HEK293T (cell line): ENCODE data around the gene FUNDC2.

Experiments used
- CTCF ChIA-PET: fragments of 350-600 bp; formaldehyde crosslinking; extraction: SDS; loops from one replicate; lab custom pipeline; 2021; ENCODE audit warnings: antibody characterized with exemption, inconsistent platforms; lab: Yijun Ruan, JAX
- POLR2A ChIA-PET: fragments of 350-600 bp; formaldehyde crosslinking; extraction: SDS; loops from one replicate; lab custom pipeline; 2020; ENCODE audit warnings: antibody characterized with exemption, inconsistent platforms; lab: Yijun Ruan, JAX
- DNase-seq: peaks from one replicate; pipeline ENCODE4 v3.0.0; 2012; ENCODE audit warnings: mixed read lengths; ENCODE audit errors: extremely low spot score
- ARNT ChIP-seq: fragments of 450-650 bp; IDR thresholded peaks from 2 replicates; pipeline ENCODE4 v1.6.1; 2017; ENCODE audit warnings: mild to moderate bottlenecking
- BHLHE40 ChIP-seq: fragments of 450-650 bp; IDR thresholded peaks from 2 replicates; pipeline ENCODE4 v1.6.1; 2016; ENCODE audit warnings: mild to moderate bottlenecking, moderate library complexity, borderline replicate concordance
- CTBP1 ChIP-seq: fragments of 450-650 bp; IDR thresholded peaks from 2 replicates; pipeline ENCODE4 v1.6.1; 2016; ENCODE audit warnings: borderline replicate concordance
- ELF4 ChIP-seq: fragments of 450-650 bp; IDR thresholded peaks from 2 replicates; pipeline ENCODE4 v1.6.1; 2017; ENCODE audit warnings: antibody characterized with exemption
- FOXA1 ChIP-seq: fragments of 450-650 bp; IDR thresholded peaks from 2 replicates; pipeline ENCODE4 v1.6.1; 2016; ENCODE audit warnings: mild to moderate bottlenecking
- FOXK2 ChIP-seq: fragments of 450-650 bp; IDR thresholded peaks from 2 replicates; pipeline ENCODE4 v1.6.1; 2016; ENCODE audit warnings: mild to moderate bottlenecking
- FOXM1 ChIP-seq: fragments of 450-650 bp; IDR thresholded peaks from 2 replicates; pipeline ENCODE4 v1.6.1; 2017; ENCODE audit warnings: mild to moderate bottlenecking, borderline replicate concordance
- HDGF ChIP-seq: fragments of 450-650 bp; IDR thresholded peaks from 2 replicates; pipeline ENCODE4 v1.6.1; 2017; ENCODE audit warnings: antibody characterized with exemption, borderline replicate concordance
- L3MBTL2 ChIP-seq: fragments of 450-650 bp; conservative IDR thresholded peaks from 2 replicates; pipeline ENCODE4 v1.6.1; 2016; ENCODE audit warnings: mild to moderate bottlenecking
- LEF1 ChIP-seq: fragments of 450-650 bp; IDR thresholded peaks from 2 replicates; pipeline ENCODE4 v1.6.1; 2017; ENCODE audit warnings: mild to moderate bottlenecking, borderline replicate concordance
- NFRKB ChIP-seq: fragments of 450-650 bp; IDR thresholded peaks from 2 replicates; pipeline ENCODE4 v1.6.1; 2016; ENCODE audit warnings: mild to moderate bottlenecking, moderate library complexity
- PKNOX1 ChIP-seq: fragments of 450-650 bp; IDR thresholded peaks from 2 replicates; pipeline ENCODE4 v1.6.1; 2016
- SP1 ChIP-seq: fragments of 450-650 bp; IDR thresholded peaks from 2 replicates; pipeline ENCODE4 v1.6.1; 2017
- SUZ12 ChIP-seq: fragments of 450-650 bp; IDR thresholded peaks from 2 replicates; pipeline ENCODE4 v1.6.1; 2016; ENCODE audit warnings: mild to moderate bottlenecking
- TARDBP ChIP-seq: fragments of 450-650 bp; IDR thresholded peaks from 2 replicates; pipeline ENCODE4 v1.6.1; 2016
- ZNF384 ChIP-seq: fragments of 450-650 bp; IDR thresholded peaks from 2 replicates; pipeline ENCODE4 v1.6.1; 2016

The FUNDC2 gene

GRCh38 chrX:155026727-155027508, at the start of gene FUNDC2:
Gene FUNDC2, plus strand, starts transcription at chrX:155026844. Its CDS starts 95 bp downstream, at chrX:155026939.
- ChIA-PET CTCF (interaction anchor here (0.6 to 1.3 kb wide), 2 partner anchors 22 to 653 kb away, joined by 3 read pairs; no protein-coding TSS in a partner anchor), POLR2A (interaction anchor here (0.5 to 1.3 kb wide), 8 partner anchors 9 to 968 kb away, joined by 3 to 10 read pairs (median 3); partner anchors contain the start of genes CMC4 and MTCP1)
- TF ChIP-seq SP1 (no peak), PKNOX1 (no peak), FOXK2 (no peak), BHLHE40 (no peak), SUZ12 (no peak), L3MBTL2 (peak; percentile 95), ZNF384 (no peak), ARNT (no peak), FOXA1 (no peak), FOXM1 (no peak), TARDBP (no peak), HDGF (no peak), ELF4 (peak; percentile 45; the same call in 1 of the 2 replicates), LEF1 (no peak), NFRKB (no peak), CTBP1 (0 out of 2 replicates have a peak, but pooled peaks have one; percentile 41)
- peak; percentile 89 for DNase-seq

GRCh38 chrX:154979629-154980028, 47.0 kb upstream of the FUNDC2 start:
- ChIA-PET POLR2A (no interaction called here), CTCF (interaction anchor here (0.6 to 1.1 kb wide), 2 partner anchors 78 to 186 kb away, joined by 3 to 4 read pairs; no protein-coding TSS in a partner anchor)
- DNase-seq, result no peak
- no peak for TF ChIP-seq LEF1
- TF ChIP-seq CTBP1, result no peak
- TF ChIP-seq TARDBP, result no peak
- TF ChIP-seq FOXM1, result no peak
- TF ChIP-seq L3MBTL2, result no peak
- TF ChIP-seq SP1, result no peak
- TF ChIP-seq ARNT, result no peak
- no peak for TF ChIP-seq HDGF
- no peak for TF ChIP-seq PKNOX1
- TF ChIP-seq NFRKB, result no peak
- no peak for TF ChIP-seq ZNF384
- TF ChIP-seq FOXA1, result no peak
- no peak for TF ChIP-seq FOXK2
- no peak for TF ChIP-seq BHLHE40
- TF ChIP-seq ELF4, result no peak
- TF ChIP-seq SUZ12, result no peak

- CTCF ChIA-PET, result interaction anchor here (0.6 to 1.1 kb wide), 2 partner anchors 77 to 185 kb away, joined by 3 to 4 read pairs; no protein-coding TSS in a partner anchor
These were observed 46.1 kb upstream of the FUNDC2 start for GRCh38 chrX:154980330-154981115.

GRCh38 chrX:154981116-154981411, 45.6 kb upstream of the FUNDC2 start:
- TF ChIP-seq PKNOX1 (no peak), SUZ12 (no peak), HDGF (no peak), TARDBP (no peak), SP1 (no peak), LEF1 (no peak), ELF4 (no peak), ZNF384 (no peak), FOXM1 (no peak), CTBP1 (no peak), ARNT (no peak), FOXA1 (no peak), NFRKB (no peak), L3MBTL2 (no peak), BHLHE40 (no peak), FOXK2 (no peak)
- POLR2A ChIA-PET, result no interaction called here
- CTCF ChIA-PET, result interaction anchor here (1.4 kb wide), 1 partner anchor 106 kb away, joined by 3 read pairs; no protein-coding TSS in a partner anchor
- DNase-seq, result peak; percentile 8

More at GRCh38 chrX:154980330-154981115, 46.1 kb upstream of the FUNDC2 start:
- TF ChIP-seq PKNOX1 (no peak), HDGF (no peak), ARNT (no peak), LEF1 (no peak), CTBP1 (no peak), TARDBP (no peak), FOXA1 (no peak), FOXM1 (no peak), NFRKB (no peak), SP1 (no peak)
- DNase-seq, result peak; percentile 75
- POLR2A ChIA-PET, result no interaction called here
